ENCODE results near the gene ATXN7L3. TPM values are rescaled to one million over a fixed set of nuclear protein-coding genes. Genes with fewer than 3 reads are reported as not detected.
"Not testable (repeated sequence)": the region's sequence is repeated elsewhere in the genome, so short reads cannot be mapped to it uniquely, and the experiment has no call there.

Gene ATXN7L3
- 37.8 TPM for total RNA-seq
- long read RNA-seq, partial matches to known transcripts: 2 of 27 reads
- long read RNA-seq, other reads (novel, unspliced or antisense): 23 of 27 reads

DNA sequence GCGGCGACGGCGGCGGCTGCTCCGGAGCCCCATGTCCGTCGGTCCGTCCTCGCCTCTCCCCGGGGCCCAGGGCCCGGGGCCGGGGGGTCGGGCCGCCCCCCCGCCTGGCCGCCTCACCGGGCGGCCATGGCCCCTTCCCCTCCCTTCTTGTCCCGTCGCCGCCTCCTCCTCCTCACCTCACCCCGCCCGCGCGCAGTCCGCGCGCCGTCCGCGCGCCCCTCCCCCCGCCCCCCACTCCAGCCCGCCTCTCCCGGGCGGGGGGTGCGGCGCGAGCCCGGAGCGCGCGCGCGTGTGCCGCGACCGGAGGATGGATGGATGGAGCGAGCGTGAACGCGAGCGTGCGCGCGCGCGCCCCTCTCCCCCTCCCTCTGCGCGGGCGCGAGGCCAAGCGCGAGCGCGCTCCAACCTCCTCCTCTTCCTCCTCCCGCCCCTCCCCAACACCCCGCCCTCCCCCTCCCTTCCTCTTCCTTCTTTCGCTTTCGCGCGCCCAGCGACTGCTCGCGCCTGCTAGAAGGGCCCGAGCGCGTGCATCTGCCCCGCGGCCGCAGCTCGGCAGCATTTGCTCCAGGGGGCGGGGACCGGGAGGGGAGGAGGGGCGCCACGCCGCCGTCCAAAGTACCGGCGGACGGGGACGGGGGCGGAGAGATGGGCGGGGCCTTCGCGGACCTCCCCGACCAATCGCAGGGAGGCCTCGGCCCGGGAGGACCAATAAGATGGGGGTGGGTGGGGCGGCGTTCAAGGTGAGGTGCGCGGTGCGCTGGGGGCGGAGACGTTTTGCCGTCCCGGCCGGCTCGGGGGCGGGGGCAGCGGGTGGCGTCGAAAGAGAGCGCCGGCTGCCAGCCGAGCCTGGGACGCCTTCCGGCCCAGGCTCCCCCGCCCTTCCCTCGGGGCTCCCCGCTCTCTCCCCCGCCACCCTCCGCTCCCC is at the start of gene ATXN7L3:
Gene ATXN7L3 (minus strand): TSS at position 332 of the 925 bp plus-strand sequence. CDS start 1,814 bp downstream, outside the sequence.
- intact Hi-C loops (cut with DNase I): loop anchor here (1.0 kb wide), 1 partner anchor 18 kb away; no protein-coding TSS in a partner anchor
- peak; percentile 99 for DNase-seq (ENCODE audit: low spot score)

- intact Hi-C loops (cut with DNase I): no loop called here
- no peak for DNase-seq (ENCODE audit: low spot score)
Measured at GRCh38 chr17:44247876-44248736, 48.4 kb upstream of the ATXN7L3 start.

- intact Hi-C loops (cut with DNase I): no loop called here
- no peak for DNase-seq (ENCODE audit: low spot score)
Measured at GRCh38 chr17:44247440-44247841, 47.8 kb upstream of the ATXN7L3 start.

DNA sequence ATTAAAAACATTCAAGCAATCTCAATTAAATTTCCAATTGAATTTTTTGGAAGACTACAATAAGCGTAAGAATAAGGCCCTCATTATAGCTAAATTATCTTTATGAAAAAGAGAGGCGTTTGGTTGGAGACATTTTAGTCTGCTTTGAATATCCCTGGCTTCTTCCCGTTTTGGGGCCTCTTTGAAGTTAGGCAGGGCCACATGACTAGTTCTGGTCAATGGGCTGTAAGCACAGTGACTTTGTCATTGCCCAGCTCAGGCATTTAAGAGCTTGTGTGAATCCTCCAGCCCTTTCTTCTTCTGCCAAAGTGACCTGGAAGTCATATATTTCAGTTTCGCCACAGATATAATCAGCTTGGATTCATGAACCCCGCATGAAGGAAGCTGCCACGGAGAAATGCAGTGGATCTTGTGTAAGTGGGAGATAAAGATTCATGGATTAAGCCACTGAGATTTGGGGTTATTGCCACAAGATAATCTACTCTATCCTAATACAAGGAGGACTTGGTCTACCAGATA is 41.5 kb upstream of the ATXN7L3 start:
- DNase-seq (ENCODE audit: low spot score): no peak
- intact Hi-C loops (cut with DNase I): no loop called here

DNA sequence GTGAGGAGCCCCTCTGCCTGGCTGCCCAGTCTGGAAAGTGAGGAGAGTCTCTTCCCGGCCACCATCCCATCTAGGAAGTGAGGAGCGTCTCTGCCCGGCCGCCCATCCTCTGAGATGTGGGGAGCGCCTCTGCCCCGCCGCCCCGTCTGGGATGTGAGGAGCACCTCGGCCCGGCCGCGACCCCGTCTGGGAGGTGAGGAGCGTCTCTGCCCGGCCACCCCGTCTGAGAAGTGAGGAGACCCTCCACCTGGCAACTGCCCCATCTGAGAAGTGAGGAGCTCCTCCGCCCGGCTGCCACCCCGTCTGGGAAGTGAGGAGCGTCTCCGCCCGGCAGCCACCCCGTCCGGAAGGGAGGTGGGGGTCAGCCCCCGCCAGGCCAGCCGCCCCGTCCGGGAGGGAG is 38.2 kb upstream of the ATXN7L3 start:
- DNase-seq (ENCODE audit: low spot score); intact Hi-C loops (cut with DNase I): not testable (repeated sequence)

GRCh38 chr17:44236444-44236991 is 36.8 kb upstream of the ATXN7L3 start:
- no peak for DNase-seq (ENCODE audit: low spot score)
- intact Hi-C loops (cut with DNase I): no loop called here

DNA sequence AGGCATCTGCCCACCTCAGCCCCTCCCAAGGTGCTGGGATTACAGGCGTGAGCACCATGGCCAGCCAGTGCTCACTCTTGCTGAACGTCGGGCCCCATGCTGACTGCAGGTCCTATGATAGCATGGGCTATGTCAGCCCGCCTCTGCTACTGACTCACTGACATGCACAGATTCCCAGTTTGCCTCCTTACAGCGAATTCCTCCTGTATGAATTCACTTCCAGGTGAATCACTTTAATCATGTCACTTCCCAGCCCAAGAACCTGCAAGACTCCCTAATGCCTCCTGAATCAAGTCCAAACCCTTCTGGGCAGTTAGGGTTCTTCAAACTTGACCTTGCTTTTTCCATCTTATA is 35.9 kb upstream of the ATXN7L3 start:
- no peak for DNase-seq (ENCODE audit: low spot score)
- intact Hi-C loops (cut with DNase I): no loop called here

DNA sequence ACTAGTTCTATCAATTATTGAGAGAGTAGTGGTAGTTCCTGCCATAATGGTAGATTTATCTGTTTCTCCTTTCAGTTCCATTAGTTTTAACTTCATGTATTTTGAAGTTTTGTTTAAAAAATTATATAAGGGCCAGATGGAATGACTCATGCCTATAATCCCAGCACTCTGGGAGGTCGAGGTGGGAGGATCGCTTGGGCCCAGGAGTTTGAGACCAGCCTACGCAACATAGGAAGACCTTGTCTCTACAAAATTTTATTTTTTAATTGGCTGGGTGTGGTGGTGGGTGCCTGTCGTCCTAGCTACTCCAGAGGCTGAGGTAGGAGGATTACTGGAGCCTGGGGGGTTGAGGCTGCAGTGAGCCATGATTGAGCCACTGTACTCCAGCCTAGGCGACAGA is 33.9 kb upstream of the ATXN7L3 start:
- intact Hi-C loops (cut with DNase I): no loop called here
- DNase-seq (ENCODE audit: low spot score): no peak

DNA sequence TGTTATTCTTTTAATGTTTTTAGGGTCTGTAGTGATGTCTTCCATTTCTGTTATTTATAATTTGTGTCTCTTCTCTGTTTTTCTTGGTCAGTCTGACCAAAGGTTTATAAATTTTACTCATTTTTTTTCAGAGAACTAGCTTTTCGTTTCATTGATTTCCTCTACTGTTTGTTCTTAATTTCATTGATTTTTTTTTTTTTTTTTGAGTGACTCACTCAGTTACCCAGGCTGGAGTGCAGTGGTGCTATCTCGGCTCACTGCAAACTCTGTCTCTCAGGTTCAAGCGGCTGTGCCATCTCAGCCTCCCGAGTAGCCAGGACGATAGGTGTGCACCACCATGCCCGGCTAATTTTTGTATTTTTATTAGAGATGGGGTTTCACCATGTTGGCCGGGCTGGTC is 32.4 kb upstream of the ATXN7L3 start:
- no peak for DNase-seq (ENCODE audit: low spot score)
- intact Hi-C loops (cut with DNase I): no loop called here

DNA sequence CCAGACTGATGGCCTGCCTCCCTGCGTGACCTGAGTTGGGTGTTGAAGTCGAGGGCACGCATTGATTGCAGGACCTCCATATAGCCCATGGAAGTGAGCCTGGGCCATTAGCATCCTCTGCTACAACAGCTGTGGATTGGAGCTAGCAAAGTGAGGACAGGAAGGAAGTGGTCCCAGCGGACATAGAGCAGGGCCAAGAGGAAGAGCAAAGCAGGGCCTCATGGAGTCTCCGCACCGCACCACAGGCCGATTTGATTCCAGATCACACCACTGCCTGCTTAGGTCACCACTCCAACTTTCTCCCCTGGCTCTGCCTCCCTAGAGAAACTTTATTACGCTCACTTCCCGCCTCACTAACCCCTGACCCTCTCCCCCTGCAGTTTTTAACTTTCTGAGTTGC is 30.5 kb upstream of the ATXN7L3 start:
- intact Hi-C loops (cut with DNase I): no loop called here
- DNase-seq (ENCODE audit: low spot score): no peak

- no peak for DNase-seq (ENCODE audit: low spot score)
- intact Hi-C loops (cut with DNase I): no loop called here
Measured at GRCh38 chr17:44229090-44229489, 29.4 kb upstream of the ATXN7L3 start.

DNA sequence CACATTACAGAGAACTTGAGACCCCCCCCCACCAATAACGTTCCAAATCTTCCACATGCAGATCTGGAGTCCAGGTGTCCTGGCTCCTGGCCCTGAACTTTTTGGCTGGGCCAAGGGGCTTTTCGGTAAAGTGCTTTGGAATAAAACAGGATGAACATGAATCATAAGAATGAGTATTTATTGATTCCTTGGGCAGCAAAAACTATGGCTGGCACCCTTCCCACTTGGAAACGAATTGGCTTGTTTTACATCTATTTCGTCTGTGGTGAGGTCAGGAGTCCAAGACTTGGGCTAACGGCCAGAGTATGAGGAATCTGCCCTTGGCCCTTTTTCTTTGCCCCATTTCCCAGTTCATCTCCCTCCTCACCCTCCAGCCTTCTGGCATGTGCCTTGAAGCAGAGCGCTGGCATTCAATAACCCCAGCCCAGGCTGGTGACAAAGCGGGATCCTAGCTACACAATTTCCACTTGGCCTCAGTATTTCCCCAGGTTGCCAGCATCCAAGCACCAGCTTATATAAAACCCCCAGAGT is 23.9 kb upstream of the ATXN7L3 start:
- no peak for DNase-seq (ENCODE audit: low spot score)
- intact Hi-C loops (cut with DNase I): no loop called here

- intact Hi-C loops (cut with DNase I): no loop called here
- peak; percentile 89 for DNase-seq (ENCODE audit: low spot score)
Measured at GRCh38 chr17:44222112-44222869, 22.6 kb upstream of the ATXN7L3 start.

GRCh38 chr17:44221862-44222111 is 22.1 kb upstream of the ATXN7L3 start:
- DNase-seq (ENCODE audit: low spot score): no peak
- intact Hi-C loops (cut with DNase I): loop anchor here (2.0 kb wide), 1 partner anchor 57 kb away; no protein-coding TSS in a partner anchor

- DNase-seq (ENCODE audit: low spot score): peak; percentile 87
- intact Hi-C loops (cut with DNase I): loop anchor here (2.0 kb wide), 1 partner anchor 58 kb away; no protein-coding TSS in a partner anchor
Measured at GRCh38 chr17:44221084-44221861, 21.6 kb upstream of the ATXN7L3 start.

- no peak for DNase-seq (ENCODE audit: low spot score)
- intact Hi-C loops (cut with DNase I): loop anchor here (2.0 kb wide), 1 partner anchor 58 kb away; no protein-coding TSS in a partner anchor
Measured at GRCh38 chr17:44220213-44221083, 20.8 kb upstream of the ATXN7L3 start.

DNA sequence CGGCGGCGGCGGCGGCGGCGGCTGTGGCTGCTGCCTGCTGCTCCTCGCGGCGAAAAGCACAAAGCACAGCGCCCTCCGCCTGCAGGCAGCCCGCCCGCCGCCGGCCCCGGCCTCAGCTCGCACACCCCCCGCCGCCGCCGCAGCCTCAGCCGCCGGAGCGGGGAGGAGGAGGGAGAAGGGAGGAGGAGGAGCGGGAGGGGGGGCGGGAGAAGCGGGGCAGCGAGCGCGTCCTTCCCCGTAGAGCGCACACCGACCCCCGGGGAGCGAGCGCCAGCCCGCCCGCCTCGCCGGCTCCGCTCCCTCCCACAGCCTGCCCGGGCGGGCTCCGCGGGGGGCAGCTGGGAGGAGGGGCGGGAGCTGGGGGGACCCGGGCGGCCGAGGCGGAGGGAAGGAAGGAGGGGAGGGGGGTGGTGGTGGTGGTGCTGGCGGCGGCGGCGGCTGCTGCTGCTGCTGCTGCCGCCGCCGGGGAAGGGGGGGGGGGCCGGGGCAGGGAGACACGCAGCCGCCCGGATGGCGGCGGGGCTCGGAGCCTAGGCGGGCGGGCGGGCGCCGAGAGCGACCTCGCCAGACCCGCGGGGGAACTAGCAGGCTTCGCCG is 20.0 kb upstream of the ATXN7L3 start, which contains the start of gene UBTF:
Gene UBTF (minus strand): TSS at position 60 of the 597 bp plus-strand sequence. CDS start 1,446 bp downstream, outside the sequence.
- peak; percentile 84 for DNase-seq (ENCODE audit: low spot score)
- intact Hi-C loops (cut with DNase I): loop anchor here (2.0 to 10.0 kb wide), 2 partner anchors 59 to 285 kb away; partner anchors contain the start of gene GPATCH8
